ENCODE measurements around the gene KRTAP5-5.

DNA sequence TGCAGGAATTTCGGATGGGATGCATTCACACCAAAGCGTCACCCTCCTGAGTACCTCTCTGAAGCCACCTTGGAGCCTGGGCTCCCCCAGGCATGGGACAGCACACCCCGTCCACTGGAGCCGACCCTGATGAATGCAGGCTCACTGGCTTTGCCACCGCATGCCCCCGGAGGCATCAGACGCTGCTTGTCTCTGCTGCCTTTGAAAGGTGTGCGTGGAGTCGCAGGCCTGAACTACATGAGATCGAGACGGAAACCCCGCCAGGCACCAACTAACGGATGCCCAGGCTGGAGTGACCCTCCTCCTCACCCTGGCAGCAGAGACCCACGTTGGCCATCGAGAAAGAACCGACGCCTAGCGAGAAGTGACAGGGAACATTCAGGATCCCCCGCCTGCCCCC, 22.5 kb downstream of the KRTAP5-5 start:
- TF ChIP-seq, protein P1, sequence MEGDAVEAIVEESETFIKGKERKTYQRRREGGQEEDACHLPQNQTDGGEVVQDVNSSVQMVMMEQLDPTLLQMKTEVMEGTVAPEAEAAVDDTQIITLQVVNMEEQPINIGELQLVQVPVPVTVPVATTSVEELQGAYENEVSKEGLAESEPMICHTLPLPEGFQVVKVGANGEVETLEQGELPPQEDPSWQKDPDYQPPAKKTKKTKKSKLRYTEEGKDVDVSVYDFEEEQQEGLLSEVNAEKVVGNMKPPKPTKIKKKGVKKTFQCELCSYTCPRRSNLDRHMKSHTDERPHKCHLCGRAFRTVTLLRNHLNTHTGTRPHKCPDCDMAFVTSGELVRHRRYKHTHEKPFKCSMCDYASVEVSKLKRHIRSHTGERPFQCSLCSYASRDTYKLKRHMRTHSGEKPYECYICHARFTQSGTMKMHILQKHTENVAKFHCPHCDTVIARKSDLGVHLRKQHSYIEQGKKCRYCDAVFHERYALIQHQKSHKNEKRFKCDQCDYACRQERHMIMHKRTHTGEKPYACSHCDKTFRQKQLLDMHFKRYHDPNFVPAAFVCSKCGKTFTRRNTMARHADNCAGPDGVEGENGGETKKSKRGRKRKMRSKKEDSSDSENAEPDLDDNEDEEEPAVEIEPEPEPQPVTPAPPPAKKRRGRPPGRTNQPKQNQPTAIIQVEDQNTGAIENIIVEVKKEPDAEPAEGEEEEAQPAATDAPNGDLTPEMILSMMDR (IDR thresholded peaks at IDR 0.05), result no peak
- TF ChIP-seq EP300 (IDR thresholded peaks at IDR 0.05), result no peak
- TF ChIP-seq POLR2A (IDR thresholded peaks at IDR 0.05), result no peak
- TF ChIP-seq POLR2AphosphoS5 (IDR thresholded peaks at IDR 0.05), result no peak
